ENCODE data around the gene APPBP2. TPM values are rescaled to one million over a fixed set of nuclear protein-coding genes. Genes with fewer than 3 reads are reported as not detected.

APPBP2 gene
- polyA plus RNA-seq, 1 of the 3 experiments (the other 2 are of a cell fraction) = 7.6 TPM

DNA sequence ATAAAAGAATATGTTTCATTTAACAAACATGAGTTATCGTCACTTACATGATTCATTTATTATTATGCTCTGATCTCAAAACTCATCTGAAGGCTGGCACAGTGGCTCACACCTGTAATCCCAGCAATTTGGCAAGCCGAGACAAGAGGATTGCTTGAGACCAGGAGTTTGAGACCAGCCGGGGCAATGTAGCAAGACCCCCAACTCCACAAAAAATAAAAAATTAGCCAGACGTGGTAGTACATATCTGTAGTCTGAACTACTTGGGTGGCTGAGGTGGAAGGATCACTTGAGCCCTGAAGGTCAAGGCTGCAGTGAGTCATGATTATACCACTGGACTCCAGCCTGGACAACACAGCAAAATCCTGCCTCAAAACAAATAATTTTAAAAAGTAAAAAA, 16.0 kb downstream of the APPBP2 start:
- POLR2A ChIA-PET = no interaction called here
- Histone ChIP-seq H3K9me3 (no peaks in the 10 kb centered on the region), H3K9ac (no peak overlapping the region), H4K20me1 (ENCODE audit: insufficient read depth) (peaks cover 72% of the 10 kb centered on the region), H3K4me3 (ENCODE audit: low read depth in 2 of 2, low read length in 1 of 2) (no peak overlapping the region), H3K36me3 (replicated peaks in 1 of 2; ENCODE audit: control insufficient read depth in 1 of 2, insufficient read depth in 2 of 2, low read length in 1 of 2) (peaks cover 0 to 33% of the 10 kb centered on the region in 2 experiments), H3K79me2 (ENCODE audit: insufficient read depth) (peaks cover 98% of the 10 kb centered on the region), H3K9me2 (no peaks in the 10 kb centered on the region), H3F3A (replicated peaks; ENCODE audit: insufficient read depth) (peaks cover 17% of the 10 kb centered on the region), H3K4me1 (ENCODE audit: control insufficient read depth in 1 of 2, insufficient read depth in 2 of 2, low read depth in 1 of 2, low read length in 1 of 2) (peaks cover 0 to 9% of the 10 kb centered on the region in 2 experiments; a peak in 1 of 4 replicates), H3K4me2 (no peak overlapping the region), H3K27ac (ENCODE audit: low read depth in 2 of 2, low read length in 1 of 2) (no peak overlapping the region), H2AFZ (ENCODE audit: low read depth) (no peak overlapping the region), H3K27me3 (ENCODE audit: insufficient read depth) (no peaks in the 10 kb centered on the region)
- TF ChIP-seq CHD2 (IDR thresholded peaks at IDR 0.05; ENCODE audit: low read length, partially characterized antibody) (no peak), SIN3A (IDR thresholded peaks at IDR 0.05; ENCODE audit: borderline replicate concordance, low read depth, low read length) (no peak), FOXJ3 (CRISPR knock-in tag; IDR thresholded peaks at IDR 0.05) (no peak), TEAD4 (IDR thresholded peaks at IDR 0.05; ENCODE audit: borderline replicate concordance, insufficient read depth) (no peak), FOXM1 (IDR thresholded peaks at IDR 0.05; ENCODE audit: low read depth) (no peak), RXRA (IDR thresholded peaks at IDR 0.05; ENCODE audit: borderline replicate concordance, low read depth) (no peak), RFX5 (IDR thresholded peaks at IDR 0.05; ENCODE audit: low read length) (no peak), EZH2phosphoT487 (IDR thresholded peaks at IDR 0.05; ENCODE audit: borderline replicate concordance, low read depth) (no peak), GABPA (IDR thresholded peaks at IDR 0.05; ENCODE audit: low read depth) (no peak), ELF1 (IDR thresholded peaks at IDR 0.05) (no peak), RCOR1 (IDR thresholded peaks at IDR 0.05; ENCODE audit: low read length) (no peak), SMC3 (IDR thresholded peaks at IDR 0.05; ENCODE audit: low read depth, low read length) (no peak), NRF1 (IDR thresholded peaks at IDR 0.05; ENCODE audit: low read depth, low read length) (no peak), RAD21 (IDR thresholded peaks at IDR 0.05; ENCODE audit: low read length) (no peak)
- TF ChIP-seq, protein P1, sequence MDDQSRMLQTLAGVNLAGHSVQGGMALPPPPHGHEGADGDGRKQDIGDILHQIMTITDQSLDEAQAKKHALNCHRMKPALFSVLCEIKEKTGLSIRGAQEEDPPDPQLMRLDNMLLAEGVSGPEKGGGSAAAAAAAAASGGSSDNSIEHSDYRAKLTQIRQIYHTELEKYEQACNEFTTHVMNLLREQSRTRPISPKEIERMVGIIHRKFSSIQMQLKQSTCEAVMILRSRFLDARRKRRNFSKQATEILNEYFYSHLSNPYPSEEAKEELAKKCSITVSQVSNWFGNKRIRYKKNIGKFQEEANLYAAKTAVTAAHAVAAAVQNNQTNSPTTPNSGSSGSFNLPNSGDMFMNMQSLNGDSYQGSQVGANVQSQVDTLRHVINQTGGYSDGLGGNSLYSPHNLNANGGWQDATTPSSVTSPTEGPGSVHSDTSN (IDR thresholded peaks at IDR 0.05) = no peak
- TF ChIP-seq, protein P2, sequence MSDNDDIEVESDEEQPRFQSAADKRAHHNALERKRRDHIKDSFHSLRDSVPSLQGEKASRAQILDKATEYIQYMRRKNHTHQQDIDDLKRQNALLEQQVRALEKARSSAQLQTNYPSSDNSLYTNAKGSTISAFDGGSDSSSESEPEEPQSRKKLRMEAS (IDR thresholded peaks at IDR 0.05; ENCODE audit: low read depth) = no peak
- TF ChIP-seq, protein P3, sequence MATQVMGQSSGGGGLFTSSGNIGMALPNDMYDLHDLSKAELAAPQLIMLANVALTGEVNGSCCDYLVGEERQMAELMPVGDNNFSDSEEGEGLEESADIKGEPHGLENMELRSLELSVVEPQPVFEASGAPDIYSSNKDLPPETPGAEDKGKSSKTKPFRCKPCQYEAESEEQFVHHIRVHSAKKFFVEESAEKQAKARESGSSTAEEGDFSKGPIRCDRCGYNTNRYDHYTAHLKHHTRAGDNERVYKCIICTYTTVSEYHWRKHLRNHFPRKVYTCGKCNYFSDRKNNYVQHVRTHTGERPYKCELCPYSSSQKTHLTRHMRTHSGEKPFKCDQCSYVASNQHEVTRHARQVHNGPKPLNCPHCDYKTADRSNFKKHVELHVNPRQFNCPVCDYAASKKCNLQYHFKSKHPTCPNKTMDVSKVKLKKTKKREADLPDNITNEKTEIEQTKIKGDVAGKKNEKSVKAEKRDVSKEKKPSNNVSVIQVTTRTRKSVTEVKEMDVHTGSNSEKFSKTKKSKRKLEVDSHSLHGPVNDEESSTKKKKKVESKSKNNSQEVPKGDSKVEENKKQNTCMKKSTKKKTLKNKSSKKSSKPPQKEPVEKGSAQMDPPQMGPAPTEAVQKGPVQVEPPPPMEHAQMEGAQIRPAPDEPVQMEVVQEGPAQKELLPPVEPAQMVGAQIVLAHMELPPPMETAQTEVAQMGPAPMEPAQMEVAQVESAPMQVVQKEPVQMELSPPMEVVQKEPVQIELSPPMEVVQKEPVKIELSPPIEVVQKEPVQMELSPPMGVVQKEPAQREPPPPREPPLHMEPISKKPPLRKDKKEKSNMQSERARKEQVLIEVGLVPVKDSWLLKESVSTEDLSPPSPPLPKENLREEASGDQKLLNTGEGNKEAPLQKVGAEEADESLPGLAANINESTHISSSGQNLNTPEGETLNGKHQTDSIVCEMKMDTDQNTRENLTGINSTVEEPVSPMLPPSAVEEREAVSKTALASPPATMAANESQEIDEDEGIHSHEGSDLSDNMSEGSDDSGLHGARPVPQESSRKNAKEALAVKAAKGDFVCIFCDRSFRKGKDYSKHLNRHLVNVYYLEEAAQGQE (IDR thresholded peaks at IDR 0.05; ENCODE audit: low read depth, low read length) = no peak
- TF ChIP-seq, protein P4, sequence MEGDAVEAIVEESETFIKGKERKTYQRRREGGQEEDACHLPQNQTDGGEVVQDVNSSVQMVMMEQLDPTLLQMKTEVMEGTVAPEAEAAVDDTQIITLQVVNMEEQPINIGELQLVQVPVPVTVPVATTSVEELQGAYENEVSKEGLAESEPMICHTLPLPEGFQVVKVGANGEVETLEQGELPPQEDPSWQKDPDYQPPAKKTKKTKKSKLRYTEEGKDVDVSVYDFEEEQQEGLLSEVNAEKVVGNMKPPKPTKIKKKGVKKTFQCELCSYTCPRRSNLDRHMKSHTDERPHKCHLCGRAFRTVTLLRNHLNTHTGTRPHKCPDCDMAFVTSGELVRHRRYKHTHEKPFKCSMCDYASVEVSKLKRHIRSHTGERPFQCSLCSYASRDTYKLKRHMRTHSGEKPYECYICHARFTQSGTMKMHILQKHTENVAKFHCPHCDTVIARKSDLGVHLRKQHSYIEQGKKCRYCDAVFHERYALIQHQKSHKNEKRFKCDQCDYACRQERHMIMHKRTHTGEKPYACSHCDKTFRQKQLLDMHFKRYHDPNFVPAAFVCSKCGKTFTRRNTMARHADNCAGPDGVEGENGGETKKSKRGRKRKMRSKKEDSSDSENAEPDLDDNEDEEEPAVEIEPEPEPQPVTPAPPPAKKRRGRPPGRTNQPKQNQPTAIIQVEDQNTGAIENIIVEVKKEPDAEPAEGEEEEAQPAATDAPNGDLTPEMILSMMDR (IDR thresholded peaks at IDR 0.05) = no peak
- TF ChIP-seq, protein P5, sequence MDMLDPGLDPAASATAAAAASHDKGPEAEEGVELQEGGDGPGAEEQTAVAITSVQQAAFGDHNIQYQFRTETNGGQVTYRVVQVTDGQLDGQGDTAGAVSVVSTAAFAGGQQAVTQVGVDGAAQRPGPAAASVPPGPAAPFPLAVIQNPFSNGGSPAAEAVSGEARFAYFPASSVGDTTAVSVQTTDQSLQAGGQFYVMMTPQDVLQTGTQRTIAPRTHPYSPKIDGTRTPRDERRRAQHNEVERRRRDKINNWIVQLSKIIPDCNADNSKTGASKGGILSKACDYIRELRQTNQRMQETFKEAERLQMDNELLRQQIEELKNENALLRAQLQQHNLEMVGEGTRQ (IDR thresholded peaks at IDR 0.05; ENCODE audit: borderline replicate concordance, low read depth, low read length) = no peak
- no peak for DNase-seq
- 94% methylated on average over 4 of the region's 4 CpGs for WGBS (ENCODE audit: low lambda C conversion rate)
- CTCF ChIA-PET = interaction anchor here (1.0 kb wide), 1 partner anchor 14 kb away, joined by 3 read pairs; no protein-coding TSS in a partner anchor
